ENCODE results near the gene MCF2L. TPM values are rescaled to one million over a fixed set of nuclear protein-coding genes. Genes with fewer than 3 reads are reported as not detected.

The MCF2L gene
- total and polyA plus RNA-seq, 10 of the 15 experiments (the other 5 are each of a cell fraction or from before 2014, with no cell fraction given), result 0.06 to 1.1 (median 0.21) TPM; not detected in 2

- no peaks in the 10 kb centered on the region for H4K20me1 ChIP-seq (ENCODE audit: control insufficient read depth, insufficient read depth)
- BruUV-seq (replicated peaks), result no TSS peak
- RAD21 ChIA-PET (ENCODE audit: unreplicated experiment), result no interaction called here
- H3K9ac ChIP-seq (ENCODE audit: control insufficient read depth, insufficient read depth, low read length), result no peak overlapping the region
- no peak overlapping the region for H2AFZ ChIP-seq (ENCODE audit: control insufficient read depth, low read depth, low read length)
- no peaks in the 10 kb centered on the region for H3K4me1 ChIP-seq (ENCODE audit: control insufficient read depth, insufficient read depth, low read length)
- WGBS (ENCODE audit: insufficient coverage, insufficient replicate concordance, low lambda C conversion rate, missing lambda C conversion rate), result 43% methylated on average over 23 of the region's 24 CpGs
- intact Hi-C loops (cut with micrococcal nuclease; ENCODE audit: unreplicated experiment) (loop anchor here (10.0 kb wide), 1 partner anchor 177 kb away; no protein-coding TSS in a partner anchor), in situ Hi-C loops (cut with MboI) (no loop called here)
- ATAC-seq (no peak), DNase-seq (ENCODE audit: low read depth, low spot score) (no peak), FAIRE-seq (no peak)
- SMC1A ChIA-PET (ENCODE audit: uncharacterized antibody, unreplicated experiment), result no interaction called here
- H3K27me3 ChIP-seq (replicated peaks in 1 of 2; ENCODE audit: control insufficient read depth in 2 of 2, insufficient read depth in 2 of 2, low read length in 1 of 2), result no peaks in the 10 kb centered on the region
- no peaks in the 10 kb centered on the region for H3K79me2 ChIP-seq (ENCODE audit: control insufficient read depth, insufficient read depth, low read length)
- TF ChIP-seq BACH1 (IDR thresholded peaks at IDR 0.05; ENCODE audit: borderline replicate concordance) (no peak), ZNF24 (IDR thresholded peaks at IDR 0.05) (no peak), IRF3 (IDR thresholded peaks at IDR 0.05) (no peak), BCL3 (IDR thresholded peaks at IDR 0.05; ENCODE audit: borderline replicate concordance, insufficient read depth, low read depth, low read length, poor library complexity, severe bottlenecking) (peak; percentile 60), SIN3A (IDR thresholded peaks at IDR 0.05; ENCODE audit: low read depth, low read length) (no peak)
- H3K27ac ChIP-seq (ENCODE audit: control insufficient read depth, insufficient read depth), result no peak overlapping the region
- H3K4me2 ChIP-seq (ENCODE audit: control insufficient read depth, insufficient read depth), result no peak overlapping the region
- CTCF ChIA-PET, result no interaction called here
- H3K9me3 ChIP-seq (replicated peaks; ENCODE audit: control insufficient read depth, insufficient read depth, low read length), result no peaks in the 10 kb centered on the region
- POLR2A ChIA-PET, result no interaction called here
- no peaks in the 10 kb centered on the region for H3K36me3 ChIP-seq (ENCODE audit: control insufficient read depth in 2 of 2, insufficient read depth in 2 of 2, low read length in 1 of 2)
- no peak overlapping the region for H3K4me3 ChIP-seq
These were observed 152.3 kb downstream of the MCF2L start for GRCh38 chr13:113121183-113121927.
